HG02588 (cell line): Measurements from ENCODE around the gene CDKAL1.
"Not testable (repeated sequence)": the region's sequence is repeated elsewhere in the genome, so short reads cannot be mapped to it uniquely, and the experiment has no call there.

Experiments
- ATAC-seq: cut with Tn5 transposase; IDR thresholded peaks from one replicate; pipeline ENCODE4 v1.9.1; 2021; ENCODE audit warnings: mild to moderate bottlenecking, moderate library complexity; ENCODE audit not compliant: unreplicated experiment

CDKAL1 gene

GRCh38 chr6:21087188-21087587 lies 552.9 kb downstream of the CDKAL1 start:
- no peak for ATAC-seq

GRCh38 chr6:21091411-21091810 lies 557.2 kb downstream of the CDKAL1 start:
- no peak for ATAC-seq

GRCh38 chr6:21092231-21092772 lies 558.0 kb downstream of the CDKAL1 start:
- not testable (repeated sequence) for ATAC-seq

DNA sequence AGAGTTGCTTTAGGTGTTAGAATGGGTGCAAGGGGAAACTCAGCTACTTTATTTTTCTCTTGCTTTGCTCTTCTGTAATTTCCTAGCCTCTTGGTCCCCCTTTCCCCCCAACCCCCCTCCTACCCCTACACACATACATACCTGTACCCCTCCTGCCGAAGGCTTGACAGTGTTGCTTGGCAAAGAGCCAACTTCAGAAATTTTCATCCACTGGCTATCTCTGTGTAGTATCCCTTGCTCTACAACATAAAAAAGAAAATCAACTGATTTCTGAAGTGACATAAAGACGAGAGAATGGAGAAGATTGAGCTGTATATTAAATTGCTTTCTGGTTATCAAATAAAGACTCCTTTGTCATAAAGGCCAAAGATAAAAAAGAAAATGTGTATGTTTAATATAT lies 561.2 kb downstream of the CDKAL1 start:
- no peak for ATAC-seq

- no peak for ATAC-seq
Measured at GRCh38 chr6:21098134-21098533, 563.9 kb downstream of the CDKAL1 start.

DNA sequence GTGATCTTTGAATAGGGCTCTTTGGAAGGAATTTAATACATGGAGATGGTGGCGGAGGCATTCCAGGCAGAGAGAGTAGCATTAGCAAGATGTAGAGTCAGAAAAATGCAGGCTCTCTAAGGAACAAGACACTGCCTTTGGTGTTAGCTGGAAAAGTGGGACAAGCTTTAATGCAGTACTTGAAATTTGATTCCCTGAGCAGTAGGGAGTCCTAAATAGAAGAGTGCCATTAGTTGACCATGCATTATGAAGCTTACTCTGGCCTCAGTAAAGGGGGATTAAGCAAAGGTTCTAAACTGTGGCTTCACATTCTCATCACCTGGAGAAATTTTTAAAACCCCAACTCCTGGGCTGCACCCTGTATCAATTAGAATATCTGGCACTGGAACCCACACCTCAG lies 564.5 kb downstream of the CDKAL1 start:
- ATAC-seq, result no peak

DNA sequence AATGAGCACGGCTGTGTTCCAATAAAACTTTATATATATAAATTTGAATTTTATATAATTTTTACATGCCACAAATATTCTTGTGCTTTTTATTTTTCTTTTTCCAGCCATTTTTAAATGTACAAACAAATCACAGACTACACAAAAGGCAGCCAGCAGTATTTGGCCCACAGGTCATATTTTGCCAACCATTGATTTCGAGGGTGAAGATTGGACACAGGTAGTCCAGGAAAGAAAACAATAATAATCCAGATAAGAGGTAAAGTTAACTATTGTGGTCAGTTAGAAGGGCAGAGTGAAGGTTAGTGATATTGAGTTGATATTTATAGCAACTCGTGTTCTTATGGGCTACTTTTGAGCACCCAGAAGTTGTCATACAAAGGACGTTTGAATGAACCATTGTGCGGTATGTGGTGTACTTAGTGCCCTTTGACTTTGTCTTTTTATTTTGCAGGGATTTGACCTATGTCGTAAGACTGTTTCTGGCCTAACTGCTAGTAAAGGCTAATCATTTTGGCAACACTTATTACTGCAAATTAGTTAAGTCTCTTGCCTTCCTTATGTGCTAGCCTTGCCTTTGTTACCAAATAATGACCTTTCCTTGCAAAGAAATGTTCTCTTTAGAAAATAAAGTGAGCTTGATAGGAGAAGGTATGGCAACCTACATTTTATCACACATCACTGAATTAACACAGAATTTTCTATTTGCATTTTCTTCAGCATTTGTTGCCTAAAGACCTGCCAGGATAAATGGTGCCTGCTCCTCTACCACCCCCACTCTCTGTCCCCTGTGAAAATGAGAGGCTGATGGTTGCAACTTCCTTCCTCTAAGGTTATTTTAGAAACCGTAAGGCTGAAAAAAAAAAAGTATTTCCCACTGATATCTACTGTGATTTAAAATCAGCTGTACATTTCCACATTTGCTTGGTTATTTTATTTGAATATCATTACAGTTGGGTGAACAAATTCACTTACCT lies 565.4 kb downstream of the CDKAL1 start:
- no peak for ATAC-seq

DNA sequence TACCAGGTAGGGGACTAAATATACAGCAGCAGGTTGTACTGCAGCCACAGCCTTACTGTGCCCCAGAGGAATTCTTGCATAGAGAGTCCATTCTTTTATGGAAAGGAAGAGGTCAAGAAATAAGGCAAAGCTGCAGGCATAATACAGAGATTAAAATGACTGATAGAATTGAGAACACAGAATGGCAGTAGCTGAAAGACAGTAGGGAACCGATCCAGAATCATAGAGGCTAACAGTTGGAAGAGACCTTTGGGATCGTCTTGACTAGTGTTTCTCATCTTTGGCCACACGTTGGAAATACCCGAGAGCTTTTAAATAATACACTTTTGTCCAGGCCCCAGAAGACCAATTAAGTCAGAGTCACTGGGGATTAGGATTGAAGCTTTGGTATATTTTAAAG lies 566.7 kb downstream of the CDKAL1 start:
- no peak for ATAC-seq

- no peak for ATAC-seq
Measured at GRCh38 chr6:21101694-21102093, 567.4 kb downstream of the CDKAL1 start.

- ATAC-seq, result no peak
Measured at GRCh38 chr6:21102201-21102600, 567.9 kb downstream of the CDKAL1 start.

- no peak for ATAC-seq
Measured at GRCh38 chr6:21102624-21103023, 568.4 kb downstream of the CDKAL1 start.

DNA sequence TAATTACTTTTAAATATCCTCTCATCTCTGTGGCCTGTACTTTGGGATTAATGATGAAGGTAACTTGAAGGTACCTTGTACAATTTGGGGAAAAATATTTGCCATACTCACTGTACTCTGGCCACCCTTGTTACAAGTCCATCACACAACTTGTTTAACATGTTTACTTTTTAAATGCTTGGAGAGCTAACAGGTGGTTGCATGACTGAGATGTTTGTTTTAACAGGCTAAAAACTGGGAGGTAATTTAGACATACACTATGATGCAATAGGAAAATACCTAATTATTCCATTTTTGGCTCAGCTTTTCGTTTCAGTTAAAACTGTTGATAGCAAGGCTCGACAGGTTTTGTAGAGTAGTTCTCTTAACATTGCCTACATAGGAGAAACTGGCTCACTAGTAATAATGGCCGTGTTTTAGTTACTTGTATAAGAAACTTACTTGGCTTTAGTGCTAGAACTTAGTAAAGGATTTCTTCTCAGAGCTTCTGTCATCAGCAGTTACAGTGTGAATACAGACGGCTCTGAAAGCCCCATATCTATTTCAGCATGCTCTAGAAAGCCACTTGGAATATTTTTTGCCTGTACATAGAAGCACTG lies 569.5 kb downstream of the CDKAL1 start:
- ATAC-seq, result no peak

- no peak for ATAC-seq
Measured at GRCh38 chr6:21104288-21104687, 570.0 kb downstream of the CDKAL1 start.

DNA sequence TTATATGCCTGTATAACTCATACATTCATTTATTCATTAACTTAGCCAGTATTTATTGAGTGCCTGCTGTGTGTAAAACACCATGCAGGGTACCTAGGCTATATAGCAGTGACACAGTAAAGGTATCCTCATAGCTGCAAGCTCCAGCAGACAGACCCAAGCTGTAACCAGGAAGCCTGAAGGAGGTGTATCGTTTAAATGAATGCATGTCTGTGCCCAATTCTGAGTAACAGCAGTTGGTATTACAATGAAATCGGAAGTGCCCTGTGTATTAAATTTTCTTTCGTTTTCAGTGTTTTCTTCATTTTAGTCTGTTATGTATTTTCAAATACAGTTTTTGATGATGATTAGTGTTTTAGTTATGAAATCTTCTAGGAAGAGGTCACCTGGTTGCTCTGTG lies 573.5 kb downstream of the CDKAL1 start:
- ATAC-seq, result no peak

DNA sequence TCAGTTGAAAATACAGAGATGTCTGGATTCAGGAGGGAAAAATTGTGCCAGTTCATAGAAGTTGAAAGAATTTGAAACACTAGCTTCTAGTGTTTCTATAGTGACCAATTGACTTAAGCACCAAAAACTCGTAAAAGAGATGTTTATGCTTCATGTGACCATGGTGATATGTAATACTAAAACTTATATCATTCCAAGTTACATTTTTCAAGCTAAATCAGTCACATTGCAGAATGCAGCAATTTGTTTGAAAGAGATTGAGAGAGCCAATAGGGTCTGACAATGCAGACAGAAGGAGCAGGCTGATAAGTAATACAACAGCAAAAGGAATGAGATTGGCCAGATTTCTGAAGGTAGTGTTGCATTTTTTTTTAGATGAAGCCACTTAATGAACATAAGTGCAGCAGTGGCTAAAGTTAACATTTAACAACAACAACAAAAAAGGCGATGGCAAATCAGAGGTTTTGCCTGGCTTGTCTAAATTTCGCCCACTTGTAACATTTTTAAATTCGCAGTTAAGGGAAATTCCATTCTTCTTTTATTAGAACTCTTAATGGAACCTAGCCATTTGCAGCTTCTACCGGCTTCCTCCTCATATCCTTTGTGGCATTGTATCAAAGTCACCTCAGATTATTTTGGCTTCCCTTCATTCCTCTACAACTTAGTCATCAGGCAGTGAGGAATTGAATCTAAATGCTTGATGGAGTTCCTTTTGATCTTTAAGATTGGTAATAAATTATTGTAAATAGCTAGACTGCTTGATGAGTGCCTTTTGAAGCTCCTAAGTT lies 575.3 kb downstream of the CDKAL1 start:
- ATAC-seq, result no peak

DNA sequence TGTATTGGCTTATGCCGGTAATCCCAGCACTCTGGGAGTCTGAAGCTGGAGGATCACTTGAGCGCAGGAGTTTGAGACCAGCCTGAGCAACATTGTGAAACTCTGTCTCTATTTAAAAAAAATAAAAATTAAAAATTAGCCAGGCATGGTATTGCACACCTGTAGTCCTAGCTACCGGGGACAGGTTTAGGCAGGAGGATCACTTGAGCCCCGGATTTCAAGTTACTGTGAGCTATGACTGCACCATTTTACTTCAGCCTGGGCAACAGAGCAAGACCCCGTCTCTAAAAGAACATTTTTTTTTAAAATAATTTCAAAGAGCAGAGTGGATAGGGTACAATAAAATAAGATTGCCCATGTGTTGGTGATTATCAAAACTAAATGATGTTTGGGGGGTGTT lies 576.4 kb downstream of the CDKAL1 start:
- ATAC-seq, result no peak

- no peak for ATAC-seq
Measured at GRCh38 chr6:21111093-21111725, 577.0 kb downstream of the CDKAL1 start.

DNA sequence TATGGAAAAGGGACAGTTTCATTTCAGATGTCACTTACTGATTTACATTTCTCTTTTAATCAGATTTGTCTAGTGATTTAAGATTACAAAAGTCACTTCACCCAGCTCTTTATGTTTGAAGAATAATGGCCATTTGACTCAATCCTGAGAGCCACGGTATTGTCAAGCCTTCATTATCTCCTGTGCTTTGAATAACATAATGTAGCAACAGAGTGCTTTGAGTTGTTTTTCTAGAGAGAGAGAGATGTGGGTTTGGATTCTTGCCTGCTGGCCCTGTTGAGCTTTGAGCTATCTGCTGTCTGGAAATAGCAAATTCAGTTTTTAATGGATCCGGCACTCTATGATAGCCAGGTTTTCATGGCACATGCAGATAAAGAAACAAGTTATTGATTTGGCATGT lies 580.9 kb downstream of the CDKAL1 start:
- ATAC-seq, result no peak

GRCh38 chr6:21116736-21117135 lies 582.5 kb downstream of the CDKAL1 start:
- ATAC-seq, result no peak

DNA sequence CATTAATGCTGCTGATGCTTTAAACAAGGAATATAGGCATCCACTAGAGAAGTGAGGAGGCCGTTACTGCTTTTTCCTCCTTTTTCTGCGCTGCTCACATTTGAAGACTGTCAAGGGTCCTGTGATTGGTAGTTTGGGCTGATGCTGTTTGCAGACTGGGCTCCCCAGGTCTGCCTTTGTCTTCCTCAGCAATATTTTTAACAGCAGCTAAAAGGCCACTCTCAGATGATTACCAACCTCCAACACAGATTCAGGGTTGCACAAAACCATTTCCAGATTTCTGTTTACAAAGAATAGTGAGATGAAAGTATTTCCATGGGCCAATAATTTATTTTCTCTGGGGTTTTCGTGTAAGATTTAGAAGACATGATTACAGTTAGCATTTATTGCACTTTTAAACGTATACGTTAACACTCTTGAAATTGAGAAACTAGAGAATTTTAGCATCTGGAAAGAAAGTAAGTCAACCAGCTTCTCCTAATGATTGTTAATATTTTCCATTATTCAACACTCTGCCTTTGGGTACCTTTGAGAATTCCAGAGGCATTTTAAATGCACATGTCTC lies 584.0 kb downstream of the CDKAL1 start:
- no peak for ATAC-seq
